ENCODE results near the gene NBEAL2. TPM values are rescaled to one million over a fixed set of nuclear protein-coding genes. Genes with fewer than 3 reads are reported as not detected.

Gene NBEAL2
- total RNA-seq, 1 donor from 2014 or later, result 116 TPM

- ATAC-seq (no peak), DNase-seq (peak; percentile 55)
- intact Hi-C loops (cut with DNase I), result no loop called here
- H3K4me3 ChIP-seq, result no peak overlapping the region
- no peak overlapping the region for H3K27ac ChIP-seq
- TF ChIP-seq, protein P1, sequence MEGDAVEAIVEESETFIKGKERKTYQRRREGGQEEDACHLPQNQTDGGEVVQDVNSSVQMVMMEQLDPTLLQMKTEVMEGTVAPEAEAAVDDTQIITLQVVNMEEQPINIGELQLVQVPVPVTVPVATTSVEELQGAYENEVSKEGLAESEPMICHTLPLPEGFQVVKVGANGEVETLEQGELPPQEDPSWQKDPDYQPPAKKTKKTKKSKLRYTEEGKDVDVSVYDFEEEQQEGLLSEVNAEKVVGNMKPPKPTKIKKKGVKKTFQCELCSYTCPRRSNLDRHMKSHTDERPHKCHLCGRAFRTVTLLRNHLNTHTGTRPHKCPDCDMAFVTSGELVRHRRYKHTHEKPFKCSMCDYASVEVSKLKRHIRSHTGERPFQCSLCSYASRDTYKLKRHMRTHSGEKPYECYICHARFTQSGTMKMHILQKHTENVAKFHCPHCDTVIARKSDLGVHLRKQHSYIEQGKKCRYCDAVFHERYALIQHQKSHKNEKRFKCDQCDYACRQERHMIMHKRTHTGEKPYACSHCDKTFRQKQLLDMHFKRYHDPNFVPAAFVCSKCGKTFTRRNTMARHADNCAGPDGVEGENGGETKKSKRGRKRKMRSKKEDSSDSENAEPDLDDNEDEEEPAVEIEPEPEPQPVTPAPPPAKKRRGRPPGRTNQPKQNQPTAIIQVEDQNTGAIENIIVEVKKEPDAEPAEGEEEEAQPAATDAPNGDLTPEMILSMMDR (IDR thresholded peaks at IDR 0.05), result no peak
- no peaks in the 10 kb centered on the region for H3K27me3 ChIP-seq
- no peaks in the 10 kb centered on the region for H3K4me1 ChIP-seq
- no peaks in the 10 kb centered on the region for H3K9me3 ChIP-seq
- peaks cover 74% of the 10 kb centered on the region for H3K36me3 ChIP-seq
These were observed 23.6 kb downstream of the NBEAL2 start for GRCh38 chr3:47003056-47003410.

- H3K9me3 ChIP-seq, result no peaks in the 10 kb centered on the region
- H3K27ac ChIP-seq, result no peak overlapping the region
- ATAC-seq (no peak), DNase-seq (peak; percentile 51)
- TF ChIP-seq, protein P1 (IDR thresholded peaks at IDR 0.05), result no peak
- peaks cover 1% of the 10 kb centered on the region for H3K4me1 ChIP-seq
- H3K36me3 ChIP-seq, result peaks cover 74% of the 10 kb centered on the region
- no peaks in the 10 kb centered on the region for H3K27me3 ChIP-seq
- intact Hi-C loops (cut with DNase I), result no loop called here
- H3K4me3 ChIP-seq, result no peak overlapping the region
These were observed 24.2 kb downstream of the NBEAL2 start for GRCh38 chr3:47003461-47004368.

DNA sequence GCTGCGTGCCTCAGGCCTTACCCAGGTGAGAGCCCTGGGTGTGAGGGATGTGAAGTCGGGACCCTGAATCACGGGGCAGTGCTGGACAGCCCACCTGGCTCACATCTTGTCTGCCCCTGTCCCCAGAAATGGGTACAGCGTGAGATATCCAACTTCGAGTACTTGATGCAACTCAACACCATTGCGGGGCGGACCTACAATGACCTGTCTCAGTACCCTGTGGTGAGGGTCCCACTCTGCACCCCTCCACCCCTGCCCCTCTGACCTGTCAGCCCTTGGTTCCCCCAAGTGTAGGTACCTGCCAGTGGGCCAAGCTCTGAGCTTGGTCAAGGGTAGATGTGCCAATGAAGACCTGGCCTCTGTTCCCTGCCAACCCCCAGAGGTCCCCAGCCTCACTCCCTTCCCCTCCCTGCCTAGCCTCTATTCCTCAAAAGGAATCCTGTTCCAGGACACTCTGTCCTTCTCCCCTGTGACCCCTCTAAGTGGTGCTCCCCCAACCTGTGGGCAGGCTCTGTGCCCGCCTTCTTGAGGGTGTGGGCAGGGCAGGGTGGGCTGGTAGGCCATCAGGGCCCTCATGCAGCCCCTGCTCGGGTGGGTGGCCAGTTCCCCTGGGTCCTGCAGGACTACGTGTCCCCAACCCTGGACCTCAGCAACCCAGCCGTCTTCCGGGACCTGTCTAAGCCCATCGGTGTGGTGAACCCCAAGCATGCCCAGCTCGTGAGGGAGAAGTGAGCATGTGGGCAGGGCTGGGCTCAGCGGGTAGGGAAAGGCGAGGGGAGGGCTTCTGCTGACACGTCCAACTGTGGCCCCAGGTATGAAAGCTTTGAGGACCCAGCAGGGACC is 25.1 kb downstream of the NBEAL2 start:
- Histone ChIP-seq H3K27me3 (no peaks in the 10 kb centered on the region), H3K36me3 (peaks cover 71% of the 10 kb centered on the region), H3K4me3 (no peak overlapping the region), H3K9me3 (no peaks in the 10 kb centered on the region), H3K4me1 (peaks cover 5% of the 10 kb centered on the region), H3K27ac (no peak overlapping the region)
- TF ChIP-seq, protein P1 (IDR thresholded peaks at IDR 0.05), result no peak
- DNase-seq, result peak; percentile 60
- intact Hi-C loops (cut with DNase I), result no loop called here
- ATAC-seq, result no peak

DNA sequence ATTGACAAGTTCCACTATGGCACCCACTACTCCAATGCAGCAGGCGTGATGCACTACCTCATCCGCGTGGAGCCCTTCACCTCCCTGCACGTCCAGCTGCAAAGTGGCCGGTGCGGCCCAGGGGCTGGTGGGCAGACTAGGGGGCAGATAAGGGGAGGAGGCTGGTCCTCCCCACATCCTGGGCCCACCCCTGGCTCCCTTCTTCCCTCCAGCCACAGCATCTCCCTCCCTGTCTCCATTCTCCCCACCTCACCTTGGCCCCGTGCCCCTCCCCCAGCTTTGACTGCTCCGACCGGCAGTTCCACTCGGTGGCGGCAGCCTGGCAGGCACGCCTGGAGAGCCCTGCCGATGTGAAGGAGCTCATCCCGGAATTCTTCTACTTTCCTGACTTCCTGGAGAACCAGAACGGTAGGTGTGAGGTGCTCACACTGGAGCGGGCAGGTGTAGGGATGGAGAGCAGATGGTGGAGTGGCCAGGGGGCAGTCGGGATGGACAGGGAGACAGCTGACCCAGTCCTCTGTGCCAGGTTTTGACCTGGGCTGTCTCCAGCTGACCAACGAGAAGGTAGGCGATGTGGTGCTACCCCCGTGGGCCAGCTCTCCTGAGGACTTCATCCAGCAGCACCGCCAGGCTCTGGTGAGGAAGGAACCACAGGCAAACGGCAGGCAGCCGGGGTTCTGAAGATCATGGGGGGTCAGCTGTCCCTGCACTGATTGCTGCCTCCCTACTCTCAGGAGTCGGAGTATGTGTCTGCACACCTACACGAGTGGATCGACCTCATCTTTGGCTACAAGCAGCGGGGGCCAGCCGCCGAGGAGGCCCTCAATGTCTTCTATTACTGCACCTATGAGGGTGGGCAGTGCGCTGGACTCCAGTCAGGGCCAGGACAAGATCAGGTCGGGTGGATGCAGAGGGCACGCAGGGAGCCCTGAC is 26.0 kb downstream of the NBEAL2 start:
- intact Hi-C loops (cut with DNase I), result no loop called here
- Histone ChIP-seq H3K36me3 (peaks cover 62% of the 10 kb centered on the region), H3K9me3 (no peaks in the 10 kb centered on the region), H3K27me3 (no peaks in the 10 kb centered on the region), H3K27ac (no peak overlapping the region), H3K4me3 (no peak overlapping the region), H3K4me1 (peaks cover 11% of the 10 kb centered on the region)
- TF ChIP-seq, protein P1 (IDR thresholded peaks at IDR 0.05), result no peak
- no peak for ATAC-seq
- DNase-seq, result peak; percentile 71

GRCh38 chr3:47006145-47006651 is 26.7 kb downstream of the NBEAL2 start:
- DNase-seq, result peak; percentile 48
- Histone ChIP-seq H3K4me1 (peaks cover 11% of the 10 kb centered on the region), H3K27ac (no peak overlapping the region), H3K4me3 (no peak overlapping the region), H3K9me3 (no peaks in the 10 kb centered on the region), H3K27me3 (no peaks in the 10 kb centered on the region), H3K36me3 (peaks cover 55% of the 10 kb centered on the region)
- no peak for ATAC-seq
- intact Hi-C loops (cut with DNase I), result no loop called here
- TF ChIP-seq, protein P1 (IDR thresholded peaks at IDR 0.05), result no peak
